ENCODE measurements around the gene GPC6. TPM values are rescaled to one million over a fixed set of nuclear protein-coding genes. Genes with fewer than 3 reads are reported as not detected.

Gene GPC6
- total RNA-seq, result 111 and 144 TPM in 2 replicates

GRCh38 chr13:93226623-93227279 lies at the start of gene GPC6:
Gene GPC6 (plus strand): TSS chr13:93226807.

